NCI-H2081 (cell line): ENCODE data around the gene SPATC1L.

Experiments used
- DNase-seq, 2 experiments: peaks; one replicate each; lab custom pipeline; 2025; lab: John Stamatoyannopoulos, UW

Gene SPATC1L

DNA sequence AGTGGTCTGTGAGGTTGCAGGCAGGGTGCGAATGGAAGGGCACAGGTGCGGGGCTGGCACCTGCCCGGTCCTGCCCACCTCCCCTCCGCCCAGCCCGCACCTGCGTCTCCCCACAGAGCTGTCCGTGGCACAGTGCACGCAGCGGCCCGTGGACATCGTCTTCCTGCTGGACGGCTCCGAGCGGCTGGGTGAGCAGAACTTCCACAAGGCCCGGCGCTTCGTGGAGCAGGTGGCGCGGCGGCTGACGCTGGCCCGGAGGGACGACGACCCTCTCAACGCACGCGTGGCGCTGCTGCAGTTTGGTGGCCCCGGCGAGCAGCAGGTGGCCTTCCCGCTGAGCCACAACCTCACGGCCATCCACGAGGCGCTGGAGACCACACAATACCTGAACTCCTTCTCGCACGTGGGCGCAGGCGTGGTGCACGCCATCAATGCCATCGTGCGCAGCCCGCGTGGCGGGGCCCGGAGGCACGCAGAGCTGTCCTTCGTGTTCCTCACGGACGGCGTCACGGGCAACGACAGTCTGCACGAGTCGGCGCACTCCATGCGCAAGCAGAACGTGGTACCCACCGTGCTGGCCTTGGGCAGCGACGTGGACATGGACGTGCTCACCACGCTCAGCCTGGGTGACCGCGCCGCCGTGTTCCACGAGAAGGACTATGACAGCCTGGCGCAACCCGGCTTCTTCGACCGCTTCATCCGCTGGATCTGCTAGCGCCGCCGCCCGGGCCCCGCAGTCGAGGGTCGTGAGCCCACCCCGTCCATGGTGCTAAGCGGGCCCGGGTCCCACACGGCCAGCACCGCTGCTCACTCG, 52.2 kb downstream of the SPATC1L start:
- no peak for DNase-seq

DNA sequence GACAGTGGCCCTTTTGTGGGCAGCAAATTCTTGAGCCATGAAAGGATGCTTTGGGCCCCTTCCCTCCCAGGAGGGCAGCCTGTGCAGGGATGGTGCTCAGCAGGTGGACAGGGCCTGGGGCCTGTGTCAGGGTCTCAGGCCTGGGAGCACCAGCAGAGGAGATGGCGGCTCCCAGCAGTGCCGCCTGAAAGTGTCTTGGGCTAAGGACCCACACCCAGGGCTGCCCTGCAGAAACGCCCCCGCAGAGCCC, 52.7 kb downstream of the SPATC1L start:
- DNase-seq = no peak

DNA sequence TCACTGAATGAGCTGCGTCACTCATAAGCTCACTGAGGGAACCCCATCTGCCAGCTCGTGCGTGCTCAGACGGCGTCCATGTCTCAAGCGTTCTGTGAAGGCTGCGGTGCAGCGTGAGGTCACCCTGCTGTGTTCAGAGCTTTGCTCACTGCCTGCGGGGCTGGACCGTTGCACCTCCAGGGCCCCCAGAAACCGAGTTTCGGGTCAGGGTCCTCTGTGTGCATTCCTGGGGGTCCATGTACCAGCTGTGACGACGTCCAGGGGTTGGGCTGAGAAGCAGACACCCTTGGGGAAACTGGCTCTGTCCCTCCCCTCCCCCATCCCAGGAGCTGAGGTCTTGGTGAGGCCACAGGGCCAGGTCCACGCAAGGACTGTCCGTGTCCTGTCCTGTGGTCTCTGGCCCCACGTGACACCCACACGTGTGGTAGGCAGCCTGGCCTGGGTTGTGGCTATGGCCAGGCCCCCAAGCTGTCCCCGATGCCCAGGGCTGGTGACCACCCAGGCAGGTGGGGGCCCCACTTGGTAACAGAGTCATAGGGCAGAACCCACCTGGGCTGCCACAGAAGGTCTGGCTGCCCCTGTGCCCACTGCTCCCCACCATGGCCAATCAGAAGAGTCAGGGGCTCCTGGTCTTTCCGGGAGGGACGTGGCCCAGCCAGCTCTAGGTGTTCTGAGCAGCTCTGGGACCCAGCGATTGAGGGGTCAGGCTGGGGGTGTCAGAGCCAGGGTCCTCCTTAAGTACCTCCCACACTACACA, 53.2 kb downstream of the SPATC1L start:
- DNase-seq = no peak

DNA sequence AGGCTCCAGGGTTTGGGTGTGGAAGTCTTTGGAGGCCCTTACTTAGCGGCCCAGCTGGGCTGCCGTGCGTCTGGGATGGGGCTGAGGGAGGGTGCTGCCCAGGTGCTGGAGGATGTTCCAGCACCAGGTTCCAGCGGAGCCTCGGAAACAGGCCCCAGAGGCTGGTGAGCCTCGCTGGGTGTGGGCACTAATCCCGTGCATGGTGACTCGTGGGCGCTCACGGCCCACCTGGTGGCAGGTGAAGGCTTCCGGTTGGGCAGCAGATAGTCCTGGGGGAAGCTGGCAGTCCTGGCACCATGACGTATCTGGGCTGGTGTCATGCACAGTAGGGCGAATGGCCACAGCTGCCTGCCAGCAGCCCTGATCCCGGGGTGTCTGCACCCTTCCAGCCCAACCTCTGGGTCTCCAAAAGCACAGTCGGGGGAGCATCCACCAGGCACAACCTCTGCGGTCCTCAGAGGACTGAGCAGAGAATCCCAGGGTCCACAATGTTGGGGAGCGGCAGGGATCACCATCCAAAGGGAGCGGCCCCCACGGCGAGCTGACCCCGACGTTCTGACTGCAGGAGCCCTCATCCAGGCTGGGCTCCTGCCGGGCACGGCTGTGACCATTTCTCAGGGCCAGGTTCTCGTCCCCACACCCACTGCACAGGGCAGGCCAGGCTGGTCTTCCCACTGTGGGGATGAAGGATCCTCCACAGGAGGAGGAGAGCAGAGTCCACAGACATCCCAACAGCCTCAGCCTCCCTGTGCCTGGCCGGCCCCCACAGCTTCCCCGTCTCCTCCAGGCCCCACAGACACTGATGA, 54.2 kb downstream of the SPATC1L start:
- no peak for DNase-seq

DNA sequence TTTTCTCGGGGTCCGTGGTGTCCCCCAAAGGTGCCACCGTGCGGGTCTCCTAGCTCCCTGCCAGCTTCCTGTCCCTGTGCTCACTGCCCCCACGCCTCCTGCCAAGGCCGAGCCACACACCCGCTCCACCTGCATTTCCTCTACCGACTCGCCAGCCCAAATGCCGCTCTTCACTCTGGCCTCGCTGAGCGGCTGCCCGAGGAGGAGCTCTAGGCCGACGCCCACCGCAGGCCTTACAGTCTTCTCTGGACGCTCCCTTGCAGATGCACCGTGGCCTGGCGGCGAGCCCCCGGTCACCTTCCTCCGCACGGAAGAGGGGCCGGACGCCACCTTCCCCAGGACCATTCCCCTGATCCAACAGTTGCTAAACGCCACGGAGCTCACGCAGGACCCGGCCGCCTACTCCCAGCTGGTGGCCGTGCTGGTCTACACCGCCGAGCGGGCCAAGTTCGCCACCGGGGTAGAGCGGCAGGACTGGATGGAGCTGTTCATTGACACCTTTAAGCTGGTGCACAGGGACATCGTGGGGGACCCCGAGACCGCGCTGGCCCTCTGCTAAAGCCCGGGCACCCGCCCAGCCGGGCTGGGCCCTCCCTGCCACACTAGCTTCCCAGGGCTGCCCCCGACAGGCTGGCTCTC, 55.2 kb downstream of the SPATC1L start:
- DNase-seq = no peak

GRCh38 chr21:46128106-46128932, 55.9 kb downstream of the SPATC1L start:
- no peak for DNase-seq

- DNase-seq = no peak
Measured at GRCh38 chr21:46127239-46128105, 56.8 kb downstream of the SPATC1L start.

DNA sequence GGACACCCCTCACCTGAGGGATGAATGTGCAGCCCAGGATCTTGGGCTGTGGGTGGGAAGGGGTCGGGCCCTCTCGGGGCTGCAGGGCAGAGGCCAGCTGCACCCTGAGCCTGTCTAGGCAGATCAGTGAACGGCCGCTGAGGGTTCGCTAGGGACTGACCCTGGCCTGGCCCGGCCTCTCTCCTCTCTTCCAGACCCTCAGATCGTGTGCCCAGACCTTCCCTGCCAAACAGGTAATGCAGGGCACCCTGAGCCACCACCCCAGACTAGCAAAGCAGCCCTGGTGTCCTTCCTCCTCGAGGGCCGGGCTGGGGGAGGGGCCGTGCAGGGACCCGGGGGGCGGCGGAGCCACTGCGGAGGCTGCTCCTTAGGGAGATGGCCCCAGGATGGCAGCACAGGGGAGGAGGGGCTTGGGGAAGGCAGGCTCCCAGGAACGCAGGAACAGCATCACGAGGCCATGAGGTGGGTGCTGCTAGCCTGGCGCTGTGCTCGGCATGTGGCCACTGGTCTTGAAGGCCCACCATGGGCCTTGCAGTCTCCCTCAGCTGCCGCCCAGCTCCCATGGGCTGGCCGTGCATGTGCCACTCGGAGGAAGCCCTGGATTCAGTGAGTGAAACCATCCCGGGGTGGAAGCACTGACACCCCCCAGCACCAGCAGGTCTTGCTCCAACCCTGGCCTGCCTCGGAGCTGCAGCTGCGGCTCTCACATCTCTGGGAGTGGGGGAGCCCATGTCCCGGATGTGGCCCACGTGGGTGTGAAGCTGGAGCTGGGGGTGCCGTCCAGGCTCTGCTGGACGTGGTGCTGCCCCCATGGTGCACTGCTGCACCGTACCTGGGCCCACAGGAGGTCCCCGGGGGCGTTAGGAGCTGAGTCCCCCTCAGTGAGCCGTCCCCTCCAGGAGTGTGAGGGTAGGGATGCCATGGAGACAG, 57.7 kb downstream of the SPATC1L start:
- no peak for DNase-seq

- no peak for DNase-seq
Measured at GRCh38 chr21:46125846-46126301, 58.4 kb downstream of the SPATC1L start.

DNA sequence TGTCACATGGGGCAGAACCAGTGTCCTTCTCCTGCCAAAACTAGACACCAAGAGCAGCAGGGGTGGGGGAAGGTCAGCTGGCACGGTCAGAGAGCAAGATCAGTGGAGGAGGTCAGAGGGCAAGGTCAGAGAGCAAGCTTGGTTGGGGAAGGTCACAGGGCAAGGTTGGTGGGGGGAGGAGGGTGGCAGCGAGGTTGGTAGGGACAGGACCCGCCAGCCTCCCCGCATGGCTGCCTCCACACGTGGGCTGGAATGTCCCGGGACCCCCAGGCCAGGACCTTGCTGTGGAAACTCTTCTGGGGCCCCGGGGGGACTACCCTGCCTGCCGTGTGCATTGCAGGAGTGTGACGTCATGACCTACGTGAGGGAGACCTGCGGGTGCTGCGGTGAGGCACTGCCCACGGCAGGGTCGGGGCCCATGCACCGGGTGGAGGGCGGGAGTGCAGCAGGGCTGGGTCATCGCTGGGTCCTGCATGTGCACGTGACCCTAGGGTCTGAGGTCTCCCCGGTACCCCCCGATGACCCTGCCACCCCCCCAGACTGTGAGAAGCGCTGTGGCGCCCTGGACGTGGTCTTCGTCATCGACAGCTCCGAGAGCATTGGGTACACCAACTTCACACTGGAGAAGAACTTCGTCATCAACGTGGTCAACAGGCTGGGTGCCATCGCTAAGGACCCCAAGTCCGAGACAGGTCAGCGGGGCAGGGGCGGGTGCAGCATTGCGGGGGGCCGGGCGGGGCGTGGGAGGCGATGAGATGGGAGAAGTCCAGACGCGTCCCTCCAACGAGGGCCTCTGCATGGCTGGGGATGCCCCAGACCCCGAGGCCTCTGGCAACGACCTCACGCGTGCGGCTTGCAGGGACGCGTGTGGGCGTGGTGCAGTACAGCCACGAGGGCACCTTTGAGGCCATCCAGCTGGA, 59.1 kb downstream of the SPATC1L start:
- no peak for DNase-seq

GRCh38 chr21:46124083-46124925, 60.0 kb downstream of the SPATC1L start:
- no peak for DNase-seq

DNA sequence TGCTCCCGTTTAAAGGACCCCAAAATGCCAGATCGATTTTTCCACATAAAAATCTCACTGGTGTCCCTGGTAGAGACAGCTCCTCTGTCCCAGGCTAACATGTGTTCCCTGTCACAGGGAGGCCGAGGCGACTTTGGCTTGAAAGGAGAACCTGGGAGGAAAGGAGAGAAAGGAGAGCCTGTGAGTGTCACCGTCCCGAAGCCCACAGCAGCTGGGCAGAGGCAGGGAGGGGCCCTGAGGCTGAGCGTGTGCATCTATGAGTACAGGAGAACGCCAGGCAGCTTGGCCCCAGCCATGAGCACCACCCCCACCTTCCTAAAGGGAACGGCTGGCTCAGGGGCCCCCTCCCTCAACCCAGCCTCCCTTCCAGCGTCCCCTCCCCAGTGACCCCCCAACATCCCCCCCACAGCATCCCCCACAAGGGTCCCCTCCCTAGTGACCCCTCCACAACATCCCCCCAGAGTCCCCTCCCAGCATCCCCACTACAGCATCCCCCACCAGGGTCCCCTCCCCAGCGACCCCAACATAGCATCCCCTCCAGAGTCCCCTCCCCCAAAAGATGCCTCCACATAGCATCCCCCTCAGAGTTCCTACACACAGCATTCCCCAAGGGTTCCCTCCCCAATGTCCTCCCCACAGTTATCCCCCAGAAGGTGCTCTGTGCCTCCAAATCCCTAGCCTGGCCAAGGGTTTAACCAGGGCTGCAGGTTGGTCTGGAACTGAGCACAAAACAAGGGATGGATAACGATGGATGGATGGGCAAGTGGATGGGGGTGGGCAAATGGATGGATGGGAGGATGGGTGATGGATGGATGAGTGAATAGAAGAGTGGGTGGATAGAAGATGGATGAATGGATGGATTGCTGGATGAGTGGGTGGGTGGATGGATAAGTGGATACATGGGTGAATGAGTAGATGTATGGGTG, 61.2 kb downstream of the SPATC1L start:
- DNase-seq = no peak

DNA sequence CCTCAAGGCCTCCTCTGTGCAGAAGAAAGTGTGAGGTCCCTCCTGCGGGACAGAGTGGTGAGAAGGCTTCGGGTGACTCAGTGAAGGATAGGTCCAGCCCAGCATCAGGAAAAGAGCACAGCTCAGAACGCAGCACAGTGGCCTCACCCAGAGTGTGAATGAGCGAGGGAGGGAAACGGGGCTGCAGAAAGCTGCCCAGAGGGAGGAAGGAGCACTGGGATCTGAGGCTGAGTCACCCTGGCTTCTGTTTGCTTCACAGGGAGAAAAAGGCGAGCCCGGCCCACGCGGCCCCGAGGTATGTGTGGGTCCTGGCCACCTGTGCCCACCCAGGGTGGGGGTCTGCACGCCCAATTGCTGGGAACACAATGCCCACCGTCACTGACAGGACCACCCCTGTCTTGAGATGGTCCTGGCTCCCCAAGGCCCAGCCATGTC, 62.0 kb downstream of the SPATC1L start:
- no peak for DNase-seq

DNA sequence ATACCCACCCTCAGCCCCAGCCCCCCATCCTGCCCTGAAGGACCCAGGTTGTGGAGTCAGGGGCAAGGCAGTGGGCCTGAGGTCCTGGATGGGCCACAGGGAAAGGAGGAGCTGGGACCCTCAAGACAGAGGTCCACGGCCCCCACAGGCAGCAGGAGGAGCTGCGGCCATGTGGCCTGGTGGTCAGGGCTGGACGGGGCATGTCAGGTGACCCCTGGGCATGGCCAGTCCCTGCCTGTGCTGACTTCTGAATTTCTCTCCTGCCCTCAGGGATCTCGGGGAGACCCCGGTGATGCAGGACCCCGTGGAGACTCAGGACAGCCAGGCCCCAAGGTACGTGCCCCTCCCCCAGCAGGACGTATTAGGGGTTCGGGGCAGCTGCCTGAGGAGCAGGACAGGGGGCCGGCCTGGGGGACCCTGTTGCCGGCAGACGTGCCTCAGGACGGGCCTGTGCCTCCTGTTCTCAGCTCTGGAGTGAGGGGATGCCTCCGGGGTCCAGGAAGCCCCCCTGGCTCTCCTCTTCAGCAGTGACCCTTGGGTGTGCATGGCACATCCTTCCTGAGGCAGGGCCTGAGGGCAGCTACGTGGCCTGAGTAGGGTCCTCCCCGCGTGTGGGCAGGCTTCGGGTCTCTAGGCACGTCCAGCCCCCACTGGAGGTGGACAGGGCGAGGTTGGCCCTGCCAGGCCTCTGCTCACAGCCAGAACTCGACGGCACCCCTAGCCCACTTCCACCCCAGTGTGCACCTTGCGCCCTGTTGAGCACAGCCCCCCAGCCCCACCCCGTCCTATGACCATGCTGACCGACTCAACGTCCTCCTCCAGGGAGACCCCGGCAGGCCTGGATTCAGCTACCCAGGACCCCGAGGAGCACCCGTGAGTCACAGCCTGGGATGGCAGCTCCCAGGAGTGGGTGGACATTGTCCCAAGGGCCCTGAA, 62.7 kb downstream of the SPATC1L start:
- DNase-seq = no peak
